ENCODE measurements around the gene PPM1F.
"Not testable (repeated sequence)": the region's sequence is repeated elsewhere in the genome, so short reads cannot be mapped to it uniquely, and the experiment has no call there.

Gene PPM1F

DNA sequence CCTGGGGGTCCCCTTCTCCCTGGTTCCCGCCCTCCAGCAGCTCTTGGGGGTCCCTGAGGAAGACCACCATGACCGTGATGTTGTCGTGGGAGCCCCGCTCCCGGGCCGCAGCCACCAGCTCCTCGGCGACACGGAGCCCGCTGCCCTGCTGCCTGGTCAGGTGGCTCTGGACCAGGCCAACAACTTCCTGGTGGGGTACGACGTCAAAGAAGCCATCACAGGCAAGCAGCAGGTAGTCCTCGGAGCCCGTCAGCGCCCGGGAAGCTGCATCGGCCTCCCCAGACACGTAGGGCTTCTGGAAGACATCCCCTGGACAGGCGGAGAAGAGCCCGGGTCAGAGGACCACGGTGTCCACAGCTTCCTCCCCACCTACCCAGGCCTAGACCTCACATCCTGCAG is 29.5 kb downstream of the PPM1F start:
- no peak overlapping the region for H3K27ac ChIP-seq
- no peak for DNase-seq (ENCODE audit: low read depth, low spot score)

DNA sequence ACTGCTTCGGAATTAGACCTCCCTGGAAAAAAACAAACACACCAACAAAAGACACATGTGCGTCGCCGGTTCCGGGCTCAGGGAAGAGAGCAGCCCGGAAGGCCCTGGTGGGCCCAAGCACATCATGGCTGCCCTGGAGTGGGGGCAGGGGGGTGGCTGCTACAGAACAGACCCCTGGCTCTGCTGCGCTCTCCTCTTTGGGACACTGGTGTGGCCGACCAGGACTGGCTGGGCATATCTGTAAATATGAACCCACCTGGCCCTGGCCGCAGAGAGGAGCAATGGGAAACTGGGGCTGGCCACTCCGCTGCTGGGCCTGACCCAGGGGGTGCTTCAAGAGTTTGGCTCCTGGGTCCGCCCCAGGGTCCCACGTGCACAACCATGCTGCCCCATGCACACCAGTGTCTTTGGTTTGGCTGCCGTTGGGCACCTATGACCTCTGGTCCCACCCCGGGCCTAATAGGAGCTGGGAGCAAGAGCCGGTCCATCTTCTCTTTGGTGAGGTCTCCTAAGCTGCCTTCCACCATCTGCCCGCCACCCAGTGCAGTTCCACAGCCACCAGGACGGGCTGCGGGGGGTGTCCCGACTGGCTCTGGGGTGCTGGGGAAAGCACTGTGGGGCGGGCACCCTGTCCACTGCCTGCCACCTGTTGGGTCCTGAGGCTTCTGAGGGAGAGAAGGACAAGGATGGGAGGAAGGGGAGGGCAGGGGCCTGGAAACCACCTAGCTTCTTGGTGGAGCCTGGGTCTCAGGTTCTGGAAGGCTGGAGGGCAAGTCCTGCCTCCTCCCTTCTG is 30.1 kb downstream of the PPM1F start:
- no peak for DNase-seq (ENCODE audit: low read depth, low spot score)
- no peak overlapping the region for H3K27ac ChIP-seq

DNA sequence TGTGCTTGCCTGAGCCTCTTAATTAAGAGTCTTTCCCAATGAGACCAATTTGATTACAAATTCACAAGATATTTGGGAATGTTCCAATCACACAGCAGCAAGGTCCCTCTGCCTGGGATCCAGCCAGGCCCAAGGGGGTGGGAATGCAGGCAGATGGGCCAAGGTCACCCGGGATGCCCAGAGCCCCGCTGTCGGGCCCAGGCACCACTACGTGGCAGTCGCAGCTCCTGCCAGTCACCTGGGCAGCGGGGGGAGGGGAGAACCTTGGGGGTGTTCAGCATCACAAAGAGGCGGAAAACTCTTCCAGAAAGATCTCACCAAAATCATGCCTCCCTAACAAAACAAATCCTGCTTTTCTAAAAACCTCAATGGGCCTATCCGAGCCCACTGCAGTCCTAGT is 30.9 kb downstream of the PPM1F start:
- no peak for DNase-seq (ENCODE audit: low read depth, low spot score)

DNA sequence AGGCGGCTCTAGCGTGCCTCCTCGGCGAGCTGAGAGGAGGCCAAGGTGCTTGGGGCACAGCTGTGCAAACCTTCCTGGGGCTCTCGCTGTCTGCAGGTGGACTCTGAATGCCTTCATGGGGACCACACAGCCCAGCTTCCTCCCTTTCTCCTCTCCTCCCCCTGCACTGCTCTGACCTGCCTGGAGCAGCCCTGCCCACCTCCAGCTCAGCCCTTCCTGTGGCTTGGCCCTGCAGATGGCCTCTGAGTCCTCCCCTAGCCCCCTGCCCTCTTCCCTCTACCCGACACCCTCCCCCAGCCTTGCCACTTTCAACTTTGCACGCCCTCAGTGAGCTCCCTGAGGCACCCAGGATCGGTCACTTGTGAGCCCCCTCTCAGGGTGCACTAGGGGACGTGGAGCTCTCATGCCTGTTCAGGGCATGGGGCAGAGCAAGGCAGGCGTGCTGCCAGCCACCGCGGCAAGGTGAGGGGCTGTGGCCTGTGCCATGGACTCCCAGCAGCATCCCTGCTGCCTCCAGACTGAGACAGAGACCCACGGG is 31.4 kb downstream of the PPM1F start:
- no peak for DNase-seq (ENCODE audit: low read depth, low spot score)

More for the DNA sequence above, 30.9 kb downstream of the PPM1F start:
- no peak overlapping the region for H3K27ac ChIP-seq

DNA sequence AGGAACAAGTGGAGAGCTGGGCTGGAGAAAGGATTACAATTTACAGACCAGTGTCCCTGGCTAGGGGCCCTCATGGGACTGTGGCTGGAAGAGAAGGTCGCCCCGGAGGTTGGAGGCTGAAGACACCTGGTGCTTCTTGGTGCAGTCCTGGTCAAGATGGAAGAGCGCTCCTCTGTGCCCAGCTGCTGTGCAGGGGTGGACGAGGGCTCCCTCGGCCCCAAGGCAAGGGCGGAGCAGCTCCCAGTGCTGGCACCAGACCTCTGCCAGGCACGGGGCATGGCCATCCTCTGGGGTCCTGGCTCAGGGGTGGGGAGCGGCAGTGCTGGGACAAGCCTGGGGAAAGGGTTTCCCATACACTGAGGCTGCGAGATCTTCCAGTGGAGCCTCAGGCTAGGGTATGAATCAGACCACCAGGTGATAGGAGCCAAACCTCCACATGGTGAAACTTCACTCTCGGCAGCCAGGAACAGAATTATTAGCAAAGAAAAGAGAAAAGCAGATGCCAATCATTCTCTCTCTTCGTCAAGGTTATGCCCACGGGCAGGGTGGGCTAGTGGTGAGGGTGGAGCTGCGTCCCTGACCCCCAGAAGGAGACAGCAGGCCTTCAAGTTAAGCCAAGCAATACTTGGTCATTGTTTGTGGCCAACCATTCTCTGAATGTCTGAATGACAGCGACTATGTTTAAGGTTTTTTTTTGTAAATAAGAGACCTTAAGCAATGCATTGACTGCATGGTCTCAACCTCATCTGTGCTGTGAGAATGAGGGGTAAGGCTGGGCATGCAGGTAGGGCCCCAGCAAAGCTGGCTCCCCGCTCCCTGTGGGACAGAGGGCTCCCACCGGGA is 32.1 kb downstream of the PPM1F start:
- no peak for DNase-seq (ENCODE audit: low read depth, low spot score)
- H3K27ac ChIP-seq = no peak overlapping the region

More for the DNA sequence above, 31.4 kb downstream of the PPM1F start:
- no peak overlapping the region for H3K27ac ChIP-seq

DNA sequence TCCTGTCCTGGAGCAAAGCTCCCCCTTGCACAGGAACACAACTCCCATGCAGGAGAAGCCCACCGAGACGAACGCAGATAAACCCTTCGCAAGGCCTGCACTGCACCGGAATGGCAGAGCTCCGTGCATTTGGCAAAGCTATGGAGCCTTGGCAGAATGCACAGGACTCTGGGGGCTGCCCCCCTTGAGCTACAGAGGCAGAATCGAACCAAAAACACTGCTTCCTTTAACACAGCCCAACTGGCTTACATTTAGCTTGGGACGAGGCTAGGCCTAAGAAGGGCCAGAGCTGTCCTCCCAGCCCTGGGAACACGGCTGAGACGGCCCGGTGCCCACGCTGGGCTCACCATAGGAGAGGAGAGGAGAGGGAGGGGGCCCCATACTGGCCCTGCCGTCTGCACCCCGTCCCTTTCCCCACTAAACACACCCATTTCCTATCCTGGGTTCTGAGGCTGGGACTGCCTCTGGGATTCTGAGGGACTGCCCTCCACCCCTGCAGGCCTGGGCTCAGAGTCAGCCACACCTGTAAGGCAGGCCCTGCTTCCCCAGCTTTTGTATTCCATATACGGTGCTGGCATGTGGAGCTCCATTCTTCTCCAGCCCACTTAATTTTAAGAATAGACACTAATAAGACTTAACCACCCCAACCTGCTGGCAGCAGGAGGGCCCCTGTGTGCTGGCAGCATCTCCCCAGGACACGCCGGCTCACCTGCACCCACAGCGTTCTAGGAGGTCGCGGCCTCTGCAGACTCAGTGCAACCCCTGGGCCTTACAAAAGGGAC is 32.9 kb downstream of the PPM1F start:
- DNase-seq (ENCODE audit: low read depth, low spot score) = no peak
- no peak overlapping the region for H3K27ac ChIP-seq

DNA sequence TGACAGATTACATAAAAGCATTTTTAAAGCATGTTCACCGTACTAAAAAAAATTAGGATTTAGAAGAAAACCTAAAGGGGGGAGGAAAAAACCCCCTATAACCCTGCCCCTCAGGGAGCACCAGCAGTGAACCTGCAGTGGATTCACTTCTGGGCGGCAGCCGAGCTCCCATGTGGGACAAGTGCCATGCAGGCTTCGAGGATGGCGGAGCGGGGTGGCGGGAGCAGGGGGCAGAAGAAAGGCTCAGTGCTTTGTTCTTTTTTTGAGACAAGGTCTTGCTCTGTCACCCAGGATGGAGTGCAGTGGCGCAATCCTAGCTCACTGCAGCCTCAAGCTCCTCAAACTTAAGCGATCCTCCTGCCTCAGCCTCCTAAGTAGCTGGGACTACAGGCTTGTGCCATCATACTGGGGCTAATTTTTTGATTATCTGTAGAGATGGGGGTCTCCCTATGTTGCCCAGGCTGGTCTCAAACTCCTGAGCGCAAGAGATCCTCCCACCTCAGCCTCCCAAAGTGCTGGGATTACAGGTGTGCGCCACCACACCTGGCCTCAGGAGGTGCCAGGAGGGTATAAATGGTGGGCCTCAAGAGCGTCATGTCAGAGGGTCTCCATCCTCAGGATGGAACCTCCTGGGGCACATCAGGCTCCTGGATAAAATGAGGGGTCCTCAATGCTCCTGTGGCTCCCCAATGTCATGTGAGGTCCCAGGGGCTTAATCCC is 34.0 kb downstream of the PPM1F start:
- no peak for DNase-seq (ENCODE audit: low read depth, low spot score)
- no peak overlapping the region for H3K27ac ChIP-seq

DNA sequence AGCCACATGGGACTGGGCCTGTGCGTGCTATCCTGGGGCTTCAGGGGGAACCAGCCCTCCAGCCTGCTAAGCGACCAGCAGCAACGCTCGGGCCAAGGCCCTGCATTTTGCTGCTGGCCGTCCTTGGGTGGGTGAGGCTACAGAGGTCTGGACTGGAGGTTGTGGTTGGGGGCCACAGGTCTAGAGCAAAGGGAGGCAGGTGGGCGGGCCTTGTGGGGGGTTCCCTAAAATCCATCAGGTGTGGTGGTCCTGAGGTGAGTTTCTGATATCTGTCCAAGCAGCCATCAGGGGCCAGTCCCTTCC is 34.7 kb downstream of the PPM1F start:
- H3K27ac ChIP-seq = no peak overlapping the region
- DNase-seq (ENCODE audit: low read depth, low spot score) = no peak

DNA sequence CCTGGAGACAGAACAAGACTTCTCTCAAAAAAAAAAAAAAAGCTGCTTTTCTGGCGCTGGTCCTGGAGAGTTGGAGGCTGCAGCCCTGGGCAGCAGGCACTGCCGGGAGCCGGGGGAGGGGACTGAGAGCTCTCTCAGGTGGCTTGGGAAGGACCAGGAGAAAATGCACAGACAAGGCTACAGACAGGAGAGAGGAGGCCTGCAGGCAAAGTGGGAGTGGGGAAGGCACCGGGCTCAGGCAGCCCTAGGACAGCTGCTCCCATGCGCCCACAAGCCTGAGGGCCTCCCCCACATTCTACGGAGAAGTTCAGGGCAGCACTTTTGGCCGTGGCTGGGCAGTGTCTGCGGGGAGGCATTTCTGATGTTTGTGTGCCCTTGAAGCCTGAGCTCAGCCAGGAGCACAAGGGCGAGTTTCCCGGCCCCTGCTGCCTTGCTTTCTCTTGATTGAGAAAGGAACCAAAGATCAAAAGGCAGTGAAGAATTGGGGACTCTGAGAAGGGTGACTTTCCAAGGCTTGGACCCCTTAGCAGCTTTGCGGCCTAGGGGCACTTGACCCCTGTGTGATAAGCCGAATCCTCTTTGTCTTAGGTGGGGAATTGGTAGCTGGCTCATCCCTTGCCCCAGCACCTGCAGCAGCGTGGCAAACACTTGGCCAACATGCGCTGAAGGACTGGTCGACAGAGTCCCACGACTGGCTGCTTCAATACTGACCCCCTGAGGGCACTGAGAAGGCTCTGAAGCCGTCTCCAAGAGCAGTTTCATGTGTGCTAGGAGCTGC is 35.3 kb downstream of the PPM1F start:
- H3K27ac ChIP-seq = no peak overlapping the region
- no peak for DNase-seq (ENCODE audit: low read depth, low spot score)

DNA sequence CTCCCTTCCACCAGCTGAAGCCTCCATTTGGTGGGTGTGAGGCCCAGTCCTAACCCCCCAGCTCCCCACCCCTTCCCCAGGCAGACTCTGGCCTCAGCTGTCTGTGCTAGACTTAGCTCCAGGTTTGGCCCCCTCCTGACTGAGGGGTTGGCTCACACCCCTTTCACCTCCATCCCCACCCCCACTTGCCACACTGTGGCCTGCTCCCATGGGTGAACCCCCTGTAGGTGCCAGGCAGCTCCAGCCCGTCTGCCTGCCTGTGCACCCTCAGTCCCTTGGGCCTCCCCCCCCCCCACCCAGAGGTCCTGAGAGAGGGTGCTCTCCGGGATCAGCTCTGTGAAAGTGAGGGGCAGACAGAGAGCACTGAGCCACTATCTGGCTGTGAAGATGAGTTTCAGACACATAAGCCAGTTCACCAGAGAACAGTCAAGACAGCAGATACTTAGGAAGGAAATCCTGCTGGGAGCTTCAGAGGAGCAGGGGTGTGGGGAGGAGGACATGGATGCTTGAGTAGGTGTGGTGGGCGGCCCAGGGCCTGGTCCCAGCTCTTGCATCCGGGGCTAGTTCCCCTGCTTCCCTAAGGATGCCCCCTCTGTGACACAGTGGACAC is 36.2 kb downstream of the PPM1F start:
- DNase-seq (ENCODE audit: low read depth, low spot score) = no peak

DNA sequence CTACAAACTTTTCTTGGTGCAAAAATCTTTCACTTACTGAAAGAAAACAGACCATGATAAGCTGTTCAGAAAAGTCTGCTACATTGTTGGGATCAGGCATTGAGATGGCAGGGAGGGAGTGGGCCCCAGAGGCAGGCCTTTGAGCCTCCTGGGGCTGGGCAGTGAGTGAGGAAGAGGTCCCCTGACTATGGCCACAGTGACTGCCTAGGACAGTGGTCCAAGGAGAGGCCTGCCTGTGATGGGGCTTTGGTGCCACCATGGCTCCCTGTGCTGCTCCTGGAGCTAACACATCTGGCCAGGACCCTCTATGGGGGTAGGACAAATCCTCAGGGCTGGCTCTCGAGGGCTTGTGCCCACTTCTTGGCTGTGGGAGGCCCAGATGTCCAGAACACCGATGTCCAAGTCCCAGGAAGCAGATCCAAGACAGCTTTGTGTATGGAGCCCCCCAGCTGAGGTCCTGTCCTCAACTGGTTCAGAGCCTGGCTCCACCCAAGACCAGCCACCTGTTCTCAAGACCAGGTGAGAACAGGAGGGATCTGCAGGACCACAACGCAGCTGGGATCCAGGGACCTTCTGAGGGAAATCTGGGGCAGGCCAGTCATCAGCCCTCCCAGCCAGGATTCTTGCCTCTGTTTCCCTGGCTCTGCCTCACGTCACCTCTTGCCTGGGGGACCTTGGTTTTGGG is 36.9 kb downstream of the PPM1F start:
- no peak for DNase-seq (ENCODE audit: low read depth, low spot score)
- H3K27ac ChIP-seq = no peak overlapping the region

More for the DNA sequence above, 36.2 kb downstream of the PPM1F start:
- no peak overlapping the region for H3K27ac ChIP-seq

DNA sequence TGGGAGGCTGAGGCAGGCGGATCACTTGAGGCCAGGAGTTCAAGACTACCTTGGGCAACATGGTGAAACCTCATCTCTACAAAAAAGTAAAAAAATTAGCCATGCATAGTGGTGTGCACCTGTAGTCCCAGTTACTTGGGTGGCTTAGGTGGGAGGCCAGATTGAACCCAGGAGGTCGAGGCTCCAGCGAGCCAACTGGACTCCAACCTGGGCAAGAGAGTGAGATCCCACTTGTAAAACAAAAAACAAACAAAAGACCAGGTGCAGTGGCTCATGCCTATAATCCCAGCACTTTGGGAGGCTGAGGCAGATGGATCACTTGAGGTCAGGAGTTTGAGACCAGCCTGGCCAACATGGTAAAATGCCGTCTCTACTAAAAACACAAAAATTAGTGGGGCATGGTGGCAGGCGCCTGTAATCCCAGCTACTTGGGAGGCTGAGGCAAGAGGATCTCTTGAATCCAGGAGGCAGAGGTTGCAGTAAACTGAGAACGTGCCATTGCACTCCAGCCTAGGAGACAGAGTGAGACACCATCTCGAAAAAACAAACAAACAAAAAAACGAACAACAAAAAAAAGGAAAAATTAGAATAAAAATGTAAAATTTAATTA is 38.5 kb downstream of the PPM1F start:
- not testable (repeated sequence) for DNase-seq (ENCODE audit: low read depth, low spot score); H3K27ac ChIP-seq

DNA sequence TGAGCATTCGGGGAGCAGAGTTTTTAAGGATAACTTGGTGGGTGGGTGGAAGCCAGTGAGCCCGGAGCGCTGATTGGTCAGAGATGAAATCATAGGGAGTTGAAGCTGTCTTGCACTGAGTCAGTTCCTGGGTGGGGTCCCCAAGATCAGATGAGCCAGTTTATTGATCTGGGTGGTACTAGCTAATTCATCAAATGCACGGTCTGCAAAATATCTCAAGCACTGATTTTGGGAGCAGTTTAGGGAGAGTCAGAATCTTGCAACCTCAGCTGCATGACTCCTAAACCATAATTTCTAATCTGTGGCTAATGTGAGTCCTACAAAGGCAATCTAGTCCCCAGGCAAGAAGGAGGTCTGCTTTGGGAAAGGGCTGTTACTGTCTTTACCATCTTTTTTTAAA is 42.3 kb downstream of the PPM1F start:
- H3K27ac ChIP-seq; DNase-seq (ENCODE audit: low read depth, low spot score): not testable (repeated sequence)

DNA sequence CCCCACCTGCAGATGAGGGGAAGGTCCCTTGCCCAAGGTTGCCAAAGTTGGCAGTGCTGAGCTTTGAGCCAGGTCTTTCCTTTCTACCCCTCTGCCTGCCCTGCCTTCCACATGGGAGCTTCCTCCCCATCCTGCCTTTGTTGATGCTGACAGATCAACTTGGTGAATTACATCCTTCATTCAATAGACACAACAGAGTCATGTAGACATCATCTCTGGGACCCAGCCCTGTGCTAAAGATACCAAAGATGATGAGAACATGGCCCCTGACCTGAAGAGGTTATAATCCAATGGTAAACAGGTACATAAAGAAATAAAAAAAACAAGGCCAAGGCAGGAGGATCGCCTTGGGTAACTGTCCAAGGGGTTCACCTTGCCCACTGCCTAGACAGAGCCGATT is 42.8 kb downstream of the PPM1F start:
- DNase-seq (ENCODE audit: low read depth, low spot score) = no peak

DNA sequence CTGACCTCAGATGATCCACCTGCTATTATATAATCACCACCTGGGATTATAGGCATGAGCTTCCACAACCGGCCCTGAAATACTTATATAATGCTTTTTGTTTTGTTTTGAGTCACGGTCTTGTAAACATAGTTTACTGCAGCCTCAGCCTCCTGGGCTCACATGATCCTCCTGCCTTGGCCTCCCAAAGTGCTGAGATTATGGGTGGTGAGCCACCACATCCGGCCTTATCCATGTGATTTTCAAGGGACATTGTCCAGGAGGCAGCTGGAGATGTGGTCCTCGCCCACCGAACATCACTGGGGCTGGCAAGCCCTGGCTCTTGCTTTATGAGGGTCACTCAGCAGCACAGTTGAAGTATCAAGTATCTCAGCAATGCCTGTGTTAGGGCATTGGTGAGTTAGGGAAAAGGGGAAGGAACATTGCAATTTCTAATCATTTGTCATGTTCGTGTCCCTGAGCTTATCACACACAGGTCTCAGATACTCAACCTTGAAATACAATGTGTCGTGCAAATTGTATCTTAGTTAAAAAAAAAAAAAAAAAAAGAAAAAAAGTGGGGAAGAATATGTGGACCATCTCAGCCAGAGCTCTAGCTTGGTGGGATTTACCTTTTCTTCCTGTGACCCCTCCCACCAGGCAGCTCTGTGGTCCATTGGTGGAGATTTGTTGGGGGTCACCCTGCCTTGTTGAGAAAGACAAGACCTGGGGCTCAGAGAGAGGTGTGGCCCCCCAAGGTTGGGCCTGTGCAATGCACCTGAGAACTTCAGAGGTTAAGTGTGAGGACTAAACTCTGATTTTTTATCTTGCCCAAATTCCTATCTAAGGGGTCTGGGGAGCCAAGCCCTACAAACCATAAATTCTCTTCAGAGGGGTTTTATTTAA is 44.8 kb downstream of the PPM1F start:
- no peak for DNase-seq (ENCODE audit: low read depth, low spot score)
- H3K27ac ChIP-seq = no peak overlapping the region

More for the DNA sequence above, 42.8 kb downstream of the PPM1F start:
- H3K27ac ChIP-seq = no peak overlapping the region

DNA sequence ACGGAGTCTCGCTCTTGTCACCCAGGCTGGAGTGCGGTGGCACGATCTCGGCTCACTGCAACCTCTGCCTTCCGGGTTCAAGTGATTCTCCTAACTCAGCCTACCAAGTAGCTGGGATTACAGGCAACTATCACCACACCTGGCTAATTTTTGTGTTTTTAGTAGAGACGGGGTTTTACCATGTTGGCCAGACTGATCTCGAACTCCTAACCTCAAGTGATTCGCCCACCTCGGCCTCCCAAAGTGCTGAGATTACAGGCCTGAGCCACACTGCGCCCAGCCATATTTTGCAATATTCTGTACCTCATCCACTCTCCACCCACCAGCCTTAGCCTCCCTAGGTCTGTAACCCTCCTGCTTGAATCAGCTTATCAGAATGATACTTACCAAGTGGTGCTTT is 47.4 kb downstream of the PPM1F start:
- DNase-seq (ENCODE audit: low read depth, low spot score); H3K27ac ChIP-seq: not testable (repeated sequence)

DNA sequence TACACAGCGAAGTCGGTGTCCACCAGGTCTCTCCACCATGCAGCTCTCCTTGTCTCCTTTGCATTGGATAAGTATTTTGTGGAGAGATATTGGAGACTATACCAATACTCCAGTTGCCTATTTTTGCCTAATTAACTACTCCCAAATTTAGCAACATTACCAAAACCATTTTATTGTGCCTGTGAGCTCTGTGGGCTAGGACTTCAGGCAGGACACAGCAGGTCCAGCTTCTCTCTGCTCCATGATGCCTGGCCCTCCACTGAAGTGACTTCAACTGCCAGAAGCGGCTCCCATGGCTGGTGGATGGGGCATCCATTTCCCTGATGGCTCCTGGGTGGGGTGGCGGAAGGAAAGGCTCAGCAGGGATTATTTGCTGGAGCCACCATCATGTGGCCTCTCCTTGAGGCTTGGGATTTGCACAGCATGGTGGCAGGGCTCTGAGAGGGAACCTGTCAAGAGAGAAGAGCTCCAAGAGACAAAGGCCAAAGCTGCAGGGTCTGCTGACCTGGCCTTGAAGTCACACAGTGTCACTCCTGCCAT is 48.3 kb downstream of the PPM1F start:
- H3K27ac ChIP-seq = no peak overlapping the region
- no peak for DNase-seq (ENCODE audit: low read depth, low spot score)
